Right lobe of liver (tissue), 6 donors: Measurements from ENCODE around the gene AGK. TPM values are rescaled to one million over a fixed set of nuclear protein-coding genes. Genes with fewer than 3 reads are reported as not detected.

Experiments used
- ATAC-seq, 4 donors: fragments of 200-7000 bp; cut with Tn5 transposase; one replicate each; pipeline ENCODE4 v1.9.1; 2020; ENCODE audit warnings: mild to moderate bottlenecking in 4 of 4, moderate library complexity in 4 of 4
- DNase-seq, 3 donors: peaks; one replicate each; pipeline ENCODE4 v3.0.0-alpha.2; 2020
- H3K27ac ChIP-seq, 3 donors: fragments of 200-600 bp; one replicate each; pipeline ENCODE4 v1.8.0; 2022
- H3K27me3 ChIP-seq, 2 donors: fragments of 200-600 bp; one replicate each; pipeline ENCODE4 v1.8.0; 2022
- H3K36me3 ChIP-seq, 4 donors: fragments of 200-600 bp; sonication (generic) in 1 of 4; one replicate each; pipeline versions ENCODE4 v1.5.1 to v1.8.0; 2017 to 2022; ENCODE audit warnings: control low read depth in 1 of 4
- H3K4me1 ChIP-seq, 4 donors: fragments of 200-600 bp; sonication (generic) in 1 of 4; one replicate each; pipeline versions ENCODE4 v1.5.1 to v1.8.0; 2017 to 2022; ENCODE audit warnings: control low read depth in 1 of 4
- H3K4me3 ChIP-seq, 3 donors: fragments of 200-600 bp; one replicate each; pipeline ENCODE4 v1.8.0; 2022
- H3K9me3 ChIP-seq, 4 donors: fragments of 200-600 bp; sonication (generic) in 1 of 4; one replicate each; pipeline versions ENCODE4 v1.5.1 to v1.8.0; 2017 to 2022; ENCODE audit warnings: control low read depth in 1 of 4
- CTCF ChIP-seq, 4 donors: fragments of 200-600 bp in 3 of 4; fragments of 450-650 bp in 1 of 4; IDR thresholded peaks; one replicate each; pipeline versions ENCODE4 v1.5.1 to v1.8.0; 2016 to 2022; ENCODE audit warnings: antibody characterized with exemption in 4 of 4, mild to moderate bottlenecking in 2 of 4
- POLR2A ChIP-seq: fragments of 450-650 bp; IDR thresholded peaks from one replicate; pipeline ENCODE4 v1.6.1; 2017; ENCODE audit warnings: antibody characterized with exemption, mild to moderate bottlenecking
- WGBS: methylation state at CpG from one replicate; pipeline ENCODE4 v1.1.6; 2018; ENCODE audit warnings: low coverage, low lambda C conversion rate; ENCODE audit not compliant: insufficient coverage; ENCODE audit errors: missing lambda C conversion rate; 5-methylcytosine and 5-hydroxymethylcytosine counted together
- intact Hi-C, 2 donors: fragments of 100-400 bp; cut with DNase I; formaldehyde crosslinking; loops; one replicate each; pipeline versions ENCODE4 v1.11.2 to v1.14.1; 2022
- total RNA-seq, 6 experiments: library from RNA; depleted of rRNA in 2 of 6; stranded (reverse); fragments of >200 nt in 2 of 6; fragmentation: NEBNext Ultra II Directional in 3 of 6; extraction: Animal tissue kit (Norgen Biotek cat#: 25700) in 3 of 6; gene quantifications; one replicate each; pipeline versions ENCODE4 v1.1.0 to v1.2.4, GENCODE V29; 2016 to 2023
- donor health status: DM: no; HTN: yes; CAD: no.
- donor health status: DM: no; HTN: no; CAD: no.
- donor health status: DM: no; HTN: no; CAD: no.
- donor health status: DM: no; HTN: yes; CAD: no.
- donor health status: DM: no; HTN: yes; CAD: no.

Gene AGK
- total RNA-seq, 6 experiments from 2014 or later = 9.3 to 19.2 (median 12.0) TPM

GRCh38 chr7:141698247-141699015, 147.2 kb downstream of the AGK start:
- no peak for DNase-seq
- no peak overlapping the region for H3K27ac ChIP-seq
- 86% methylated on average over 1 of the region's 1 CpG for WGBS
- no peak for ATAC-seq
- H3K4me1 ChIP-seq = peaks cover 0 to 46% (median 19%) of the 10 kb centered on the region in 4 donors
- intact Hi-C loops = no loop called here
- no peaks in the 10 kb centered on the region for H3K36me3 ChIP-seq
- no peak overlapping the region for H3K4me3 ChIP-seq
- TF ChIP-seq CTCF (IDR thresholded peaks at IDR 0.05) (no peak), POLR2A (no peak)
- H3K9me3 ChIP-seq = no peaks in the 10 kb centered on the region
- no peaks in the 10 kb centered on the region for H3K27me3 ChIP-seq

GRCh38 chr7:141699860-141700259, 148.7 kb downstream of the AGK start:
- no peak overlapping the region for H3K27ac ChIP-seq
- TF ChIP-seq POLR2A (no peak), CTCF (IDR thresholded peaks at IDR 0.05) (no peak)
- H3K9me3 ChIP-seq = no peaks in the 10 kb centered on the region
- no peaks in the 10 kb centered on the region for H3K36me3 ChIP-seq
- no peak for ATAC-seq
- peaks cover 0 to 43% (median 18%) of the 10 kb centered on the region in 4 donors for H3K4me1 ChIP-seq
- intact Hi-C loops = no loop called here
- H3K27me3 ChIP-seq = no peaks in the 10 kb centered on the region
- no peak overlapping the region for H3K4me3 ChIP-seq
- WGBS = 49% methylated on average over 3 of the region's 3 CpGs
- DNase-seq = no peak

- DNase-seq = no peak
- Histone ChIP-seq H3K27ac (peak overlapping the region in 2 of 3 donors; percentile 38 to 82), H3K4me3 (peak overlapping the region; percentile 70 to 86 (median 85)), H3K36me3 (no peaks in the 10 kb centered on the region), H3K4me1 (peaks cover 0 to 38% (median 16%) of the 10 kb centered on the region in 4 donors), H3K27me3 (no peaks in the 10 kb centered on the region), H3K9me3 (no peaks in the 10 kb centered on the region)
- TF ChIP-seq CTCF (IDR thresholded peaks at IDR 0.05) = no peak
- no peak for TF ChIP-seq POLR2A
- intact Hi-C loops = no loop called here
- 61% methylated on average over 5 of the region's 5 CpGs for WGBS
- ATAC-seq = no peak
Measured at GRCh38 chr7:141700296-141700847, 149.2 kb downstream of the AGK start.

GRCh38 chr7:141700848-141701371, 149.7 kb downstream of the AGK start:
- peak overlapping the region; percentile 70 to 86 (median 85) for H3K4me3 ChIP-seq
- H3K36me3 ChIP-seq = no peaks in the 10 kb centered on the region
- TF ChIP-seq CTCF (IDR thresholded peaks at IDR 0.05) (no peak), POLR2A (no peak)
- H3K9me3 ChIP-seq = no peaks in the 10 kb centered on the region
- DNase-seq (no peak), ATAC-seq (peak in 3 of 4 donors; percentile 6 to 21 (median 6))
- H3K27ac ChIP-seq = peak overlapping the region; percentile 20 to 87 (median 82)
- H3K27me3 ChIP-seq = no peaks in the 10 kb centered on the region
- intact Hi-C loops = no loop called here
- peaks cover 0 to 33% (median 14%) of the 10 kb centered on the region in 4 donors for H3K4me1 ChIP-seq
- 4% methylated on average over 18 of the region's 20 CpGs for WGBS
